Spleen (tissue), 11 donors: ENCODE results near the gene CNDP2. TPM values are rescaled to one million over a fixed set of nuclear protein-coding genes. Genes with fewer than 3 reads are reported as not detected.
A peak's percentile ranks its signal among the peaks of the same experiment; 100 is the strongest.

ENCODE experiments used
- DNase-seq: peaks from one replicate; pipeline ENCODE4 v3.0.0-alpha.2; 2020
- H3K27ac ChIP-seq, 8 donors: fragments of 200-600 bp; sonication (generic) in 7 of 8; 1 replicate in 4 of 8; 2 replicates in 4 of 8; pipeline versions ENCODE4 v1.5.0 to v1.8.0; 2016 to 2021; ENCODE audit warnings: inconsistent platforms in 4 of 8, mild to moderate bottlenecking in 4 of 8, moderate library complexity in 1 of 8
- H3K27me3 ChIP-seq, 7 donors: fragments of 200-600 bp; sonication (generic) in 6 of 7; replicated peaks in 1 of 7; 1 replicate in 4 of 7; 2 replicates in 3 of 7; pipeline versions ENCODE4 v1.5.0 to v1.8.0; 2016 to 2021; ENCODE audit warnings: inconsistent platforms in 3 of 7, mild to moderate bottlenecking in 1 of 7
- H3K36me3 ChIP-seq, 6 donors: fragments of 200-600 bp; sonication (generic) in 5 of 6; 1 replicate in 4 of 6; 2 replicates in 2 of 6; pipeline versions ENCODE4 v1.5.0 to v1.8.0; 2016 to 2021; ENCODE audit warnings: inconsistent platforms in 2 of 6
- H3K4me1 ChIP-seq, 6 donors: fragments of 200-600 bp; sonication (generic) in 5 of 6; 1 replicate in 3 of 6; 2 replicates in 3 of 6; pipeline versions ENCODE4 v1.5.0 to v1.8.0; 2016 to 2021; ENCODE audit warnings: inconsistent platforms in 3 of 6
- H3K4me3 ChIP-seq, 8 donors: fragments of 200-600 bp; sonication (generic) in 7 of 8; 1 replicate in 4 of 8; 2 replicates in 4 of 8; pipeline versions ENCODE4 v1.5.0 to v1.8.0; 2016 to 2021; ENCODE audit warnings: inconsistent platforms in 4 of 8, mild to moderate bottlenecking in 4 of 8, moderate library complexity in 2 of 8
- H3K9me3 ChIP-seq, 8 donors: fragments of 200-600 bp; sonication (generic) in 7 of 8; 1 replicate in 4 of 8; 2 replicates in 4 of 8; pipeline versions ENCODE4 v1.5.0 to v1.8.0; 2016 to 2021; ENCODE audit warnings: inconsistent platforms in 4 of 8
- CTCF ChIP-seq, 11 experiments: fragments of 200-600 bp in 7 of 11; fragments of 450-650 bp in 4 of 11; sonication (generic) in 4 of 11; IDR thresholded peaks in 8 of 11; conservative IDR thresholded peaks in 3 of 11; 1 replicate in 7 of 11; 2 replicates in 4 of 11; pipeline versions ENCODE4 v1.4.0 to v1.8.0; 2016 to 2021; ENCODE audit warnings: antibody characterized with exemption in 11 of 11, inconsistent platforms in 4 of 11, mild to moderate bottlenecking in 1 of 11
- POLR2A ChIP-seq, 3 donors: fragments of 450-650 bp; IDR thresholded peaks; one replicate each; pipeline ENCODE4 v1.5.1; 2017; ENCODE audit warnings: antibody characterized with exemption in 3 of 3, mild to moderate bottlenecking in 1 of 3
- POLR2AphosphoS5 ChIP-seq, 3 donors: sonication (generic); formaldehyde crosslinking; IDR thresholded peaks; one replicate each; pipeline ENCODE4 v1.5.1; 2017; ENCODE audit warnings: antibody characterized with exemption in 3 of 3
- WGBS, 5 donors: extraction: QIAGEN DNeasy Blood & Tissue Kit in 3 of 5; methylation state at CpG; one replicate each; pipeline versions ENCODE4 v1.1.5 to v1.1.7; 2013 to 2018; 5-methylcytosine and 5-hydroxymethylcytosine counted together
- intact Hi-C: fragments of 100-400 bp; cut with DNase I; formaldehyde crosslinking; loops from one replicate; pipeline ENCODE4 v1.15.0; 2023; ENCODE audit warnings: low total_unique reads
- polyA plus RNA-seq, 3 donors: library from polyadenylated mRNA; stranded (reverse); fragments of 200-250 nt; gene quantifications; one replicate each; pipeline ENCODE4 v1.2.1, GENCODE V29; 2013
- total RNA-seq, 7 donors: library from RNA; depleted of rRNA in 3 of 7; stranded (reverse); fragments of >200 nt in 3 of 7; fragmentation: NEBNext Ultra II Directional in 4 of 7; extraction: Animal tissue kit (Norgen Biotek cat#: 25700) in 4 of 7; gene quantifications; one replicate each; pipeline versions ENCODE4 v1.1.0 to v1.2.1, GENCODE V29; 2016 to 2021
- donor health status: healthy with polysubstance abuse.
- donor health status: DM: no; HTN: no; CAD: no; lungs with moderate emphysema.
- donor health status: DM: no; HTN: no; CAD: no.
- donor health status: Bipolar disorder and iron deficiency.
- donor health status: healthy.
- donor health status: DM: no; HTN: no; CAD: no.
- donor health status: DM: yes; HTN: yes; CAD: no.

The CNDP2 gene
- total and polyA plus RNA-seq, 10 donors: 102 to 310 (median 271) TPM

GRCh38 chr18:74510770-74511095, 14.6 kb downstream of the CNDP2 start:
- intact Hi-C loops: no loop called here
- DNase-seq: no peak
- Histone ChIP-seq H3K4me3 (no peak overlapping the region), H3K36me3 (peaks cover 4 to 100% (median 97%) of the 10 kb centered on the region in 6 donors), H3K27me3 (no peaks in the 10 kb centered on the region), H3K27ac (no peak overlapping the region), H3K9me3 (no peaks in the 10 kb centered on the region), H3K4me1 (peaks cover 4 to 32% (median 23%) of the 10 kb centered on the region in 6 donors)
- TF ChIP-seq CTCF (IDR thresholded peaks at IDR 0.05 in 8 of 11, conservative IDR thresholded peaks at IDR 0.05 in 3 of 11): no peak
- no peak for TF ChIP-seq POLR2AphosphoS5 (IDR thresholded peaks at IDR 0.05)
- no peak for TF ChIP-seq POLR2A (IDR thresholded peaks at IDR 0.05)
- WGBS, 5 donors: 94 to 97% (median 96%) methylated on average over 12 of the region's 12 CpGs

GRCh38 chr18:74511823-74512222, 15.7 kb downstream of the CNDP2 start:
- peak; percentile 47 for DNase-seq
- WGBS, 5 donors: 93 to 100% (median 97%) methylated on average over 4 to 7 of the region's 7 CpGs
- Histone ChIP-seq H3K27ac (no peak overlapping the region), H3K27me3 (no peaks in the 10 kb centered on the region), H3K9me3 (no peaks in the 10 kb centered on the region), H3K4me3 (no peak overlapping the region), H3K4me1 (peaks cover 0 to 21% (median 12%) of the 10 kb centered on the region in 6 donors), H3K36me3 (peaks cover 5 to 100% (median 97%) of the 10 kb centered on the region in 6 donors)
- TF ChIP-seq POLR2A (IDR thresholded peaks at IDR 0.05) (no peak), CTCF (IDR thresholded peaks at IDR 0.05 in 8 of 11, conservative IDR thresholded peaks at IDR 0.05 in 3 of 11) (no peak), POLR2AphosphoS5 (IDR thresholded peaks at IDR 0.05) (peak in 2 of 3 donors; percentile 12 to 56)
- intact Hi-C loops: no loop called here

- Histone ChIP-seq H3K9me3 (no peaks in the 10 kb centered on the region), H3K4me1 (peaks cover 0 to 16% (median 8%) of the 10 kb centered on the region in 6 donors), H3K27ac (no peak overlapping the region), H3K36me3 (peaks cover 5 to 100% (median 97%) of the 10 kb centered on the region in 6 donors), H3K27me3 (no peaks in the 10 kb centered on the region), H3K4me3 (no peak overlapping the region)
- intact Hi-C loops: no loop called here
- 89 to 96% (median 95%) methylated on average over 15 of the region's 15 CpGs for whole genome bisulfite sequencing, 5 donors
- no peak for TF ChIP-seq POLR2A (IDR thresholded peaks at IDR 0.05)
- TF ChIP-seq CTCF (IDR thresholded peaks at IDR 0.05 in 8 of 11, conservative IDR thresholded peaks at IDR 0.05 in 3 of 11): no peak
- TF ChIP-seq POLR2AphosphoS5 (IDR thresholded peaks at IDR 0.05): no peak
- DNase-seq: peak; percentile 57
Measured at GRCh38 chr18:74512321-74513053, 16.3 kb downstream of the CNDP2 start.

- DNase-seq: peak; percentile 65
- Histone ChIP-seq H3K4me1 (peaks cover 0 to 11% (median 3%) of the 10 kb centered on the region in 6 donors), H3K27ac (no peak overlapping the region), H3K27me3 (no peaks in the 10 kb centered on the region), H3K4me3 (no peak overlapping the region), H3K36me3 (peaks cover 5 to 100% (median 97%) of the 10 kb centered on the region in 6 donors), H3K9me3 (no peaks in the 10 kb centered on the region)
- WGBS, 5 donors: 89 to 96% (median 93%) methylated on average over 18 to 27 of the region's 27 CpGs
- intact Hi-C loops: no loop called here
- TF ChIP-seq POLR2AphosphoS5 (IDR thresholded peaks at IDR 0.05) (no peak), CTCF (IDR thresholded peaks at IDR 0.05 in 8 of 11, conservative IDR thresholded peaks at IDR 0.05 in 3 of 11) (no peak), POLR2A (IDR thresholded peaks at IDR 0.05) (no peak)
Measured at GRCh38 chr18:74513149-74513882, 17.2 kb downstream of the CNDP2 start.
